B cell (primary cell): ENCODE results near the gene CPM.

Experiments used
- EZH2 ChIP-seq: IDR thresholded peaks from 2 replicates; pipeline ENCODE4 v1.6.1; 2012; ENCODE audit warnings: borderline replicate concordance, low read depth, mild to moderate bottlenecking, moderate library complexity, low read length; ENCODE audit not compliant: insufficient read depth, poor library complexity, severe bottlenecking
- TF ChIP-seq, protein P1 (sequence below): fragments of 200-600 bp; IDR thresholded peaks from one replicate; pipeline ENCODE4 v1.8.0; 2022; ENCODE audit warnings: antibody characterized with exemption, mild to moderate bottlenecking

DNA sequence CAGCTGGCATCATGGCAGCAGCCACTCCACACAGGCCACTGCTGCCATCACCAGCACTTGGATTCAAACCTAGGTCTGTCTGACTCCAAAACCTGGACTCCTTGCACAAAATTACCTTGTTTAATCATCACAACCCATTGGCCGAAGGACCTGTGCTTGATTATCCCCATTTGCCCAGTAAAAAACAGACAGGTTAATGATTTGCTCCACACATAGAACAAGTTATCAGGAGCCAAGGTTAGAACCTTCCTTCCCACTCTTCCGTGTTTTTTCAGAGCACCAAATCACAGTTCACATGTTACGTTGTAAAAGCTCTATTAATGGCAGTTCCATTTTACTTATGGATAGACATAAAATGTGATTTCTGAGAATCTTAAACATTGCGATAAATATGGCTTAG is 23.5 kb upstream of the CPM start:
- TF ChIP-seq, protein P1, sequence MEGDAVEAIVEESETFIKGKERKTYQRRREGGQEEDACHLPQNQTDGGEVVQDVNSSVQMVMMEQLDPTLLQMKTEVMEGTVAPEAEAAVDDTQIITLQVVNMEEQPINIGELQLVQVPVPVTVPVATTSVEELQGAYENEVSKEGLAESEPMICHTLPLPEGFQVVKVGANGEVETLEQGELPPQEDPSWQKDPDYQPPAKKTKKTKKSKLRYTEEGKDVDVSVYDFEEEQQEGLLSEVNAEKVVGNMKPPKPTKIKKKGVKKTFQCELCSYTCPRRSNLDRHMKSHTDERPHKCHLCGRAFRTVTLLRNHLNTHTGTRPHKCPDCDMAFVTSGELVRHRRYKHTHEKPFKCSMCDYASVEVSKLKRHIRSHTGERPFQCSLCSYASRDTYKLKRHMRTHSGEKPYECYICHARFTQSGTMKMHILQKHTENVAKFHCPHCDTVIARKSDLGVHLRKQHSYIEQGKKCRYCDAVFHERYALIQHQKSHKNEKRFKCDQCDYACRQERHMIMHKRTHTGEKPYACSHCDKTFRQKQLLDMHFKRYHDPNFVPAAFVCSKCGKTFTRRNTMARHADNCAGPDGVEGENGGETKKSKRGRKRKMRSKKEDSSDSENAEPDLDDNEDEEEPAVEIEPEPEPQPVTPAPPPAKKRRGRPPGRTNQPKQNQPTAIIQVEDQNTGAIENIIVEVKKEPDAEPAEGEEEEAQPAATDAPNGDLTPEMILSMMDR = no peak
- no peak for TF ChIP-seq EZH2
